Activated CD4-positive, alpha-beta T cell treated with anti-CD3 and anti-CD28 coated beads for 4 hours (primary cell): ENCODE measurements around the gene KMT5C.

Experiments
- DNase-seq, 2 donors: peaks; one replicate each; pipeline ENCODE4 v3.0.0-alpha.2; 2020

KMT5C gene

DNA sequence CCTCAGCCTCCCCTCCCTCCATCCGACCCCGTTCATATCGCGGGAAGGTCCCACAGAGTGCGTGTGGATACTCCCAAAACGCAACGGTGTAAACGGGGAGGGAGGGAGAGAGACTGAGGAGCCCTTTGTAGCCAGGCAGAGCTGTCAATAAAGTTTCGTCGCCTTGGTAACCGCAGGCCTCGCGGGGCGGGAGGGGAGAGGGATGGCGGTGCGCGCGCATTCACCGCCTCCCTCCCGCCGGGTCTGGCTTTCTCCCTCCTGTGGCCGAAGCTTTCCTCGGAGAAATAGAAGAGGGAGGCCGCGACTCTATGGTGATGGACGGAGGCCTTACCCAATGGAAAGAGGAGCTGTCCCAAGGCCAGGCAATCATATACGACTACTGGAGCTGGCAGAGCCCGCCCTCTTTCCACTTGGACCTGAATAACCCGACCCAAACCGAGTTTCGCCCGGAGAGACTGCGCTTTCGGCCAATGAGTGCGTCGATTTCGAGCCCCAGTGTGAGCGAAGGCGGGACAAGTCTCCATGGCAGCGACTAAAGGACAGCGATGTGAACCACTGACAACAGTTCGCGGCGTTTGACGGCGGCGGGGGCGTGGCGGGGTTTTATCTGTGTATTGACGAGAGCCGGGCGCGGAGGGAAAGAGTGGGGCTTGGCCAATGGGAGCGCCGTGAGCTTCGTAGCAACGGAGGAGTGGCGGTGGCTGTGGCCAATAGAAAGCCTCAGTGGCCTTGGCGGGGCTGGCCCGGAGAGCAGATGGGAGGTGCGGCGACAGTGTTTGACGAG lies at the start of gene KMT5C:
TSS of gene KMT5C (plus strand) at position 772 of the 784 bp plus-strand sequence. CDS start 2,061 bp downstream, outside the sequence.
- DNase-seq: peak; percentile 100

DNA sequence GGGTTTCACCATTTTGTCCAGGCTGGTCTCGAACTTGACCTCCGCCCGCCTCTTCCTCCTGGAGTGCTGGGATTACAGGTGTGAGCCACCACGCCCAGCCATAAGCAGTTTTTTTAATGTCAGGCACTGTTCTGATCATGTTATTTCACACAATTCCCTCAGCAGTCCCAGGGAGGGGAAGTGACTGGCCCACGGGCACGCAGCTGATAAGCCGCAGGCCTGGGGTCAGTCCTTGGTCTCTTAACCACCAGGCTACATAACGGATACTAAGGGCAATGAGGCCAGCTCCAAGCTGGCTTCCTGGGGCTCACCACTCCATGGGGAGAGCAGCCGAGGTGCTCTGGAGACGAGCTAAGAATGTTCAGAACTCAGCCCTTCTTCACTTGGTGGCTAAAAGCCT lies 42.4 kb upstream of the KMT5C start:
- DNase-seq: no peak

DNA sequence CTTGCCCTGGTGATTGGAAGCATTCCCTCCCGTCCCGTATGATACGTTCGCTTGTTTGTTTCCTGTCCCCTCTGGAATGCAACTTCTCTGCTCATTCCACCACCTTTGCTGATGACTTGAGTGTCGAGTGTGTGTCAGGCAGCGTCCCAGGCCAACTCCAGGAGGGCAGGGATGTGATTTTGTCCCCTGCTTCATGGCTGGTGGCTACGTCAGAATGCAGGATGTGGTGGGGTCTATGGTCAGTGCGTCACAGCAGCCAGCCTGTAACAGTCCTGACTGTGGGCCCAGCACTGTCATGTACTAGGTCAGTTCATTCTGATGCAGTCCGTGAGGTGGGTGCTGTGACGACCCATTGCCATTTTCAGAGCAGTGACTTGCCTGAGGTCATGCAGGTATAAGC lies 39.7 kb upstream of the KMT5C start:
- DNase-seq: no peak

DNA sequence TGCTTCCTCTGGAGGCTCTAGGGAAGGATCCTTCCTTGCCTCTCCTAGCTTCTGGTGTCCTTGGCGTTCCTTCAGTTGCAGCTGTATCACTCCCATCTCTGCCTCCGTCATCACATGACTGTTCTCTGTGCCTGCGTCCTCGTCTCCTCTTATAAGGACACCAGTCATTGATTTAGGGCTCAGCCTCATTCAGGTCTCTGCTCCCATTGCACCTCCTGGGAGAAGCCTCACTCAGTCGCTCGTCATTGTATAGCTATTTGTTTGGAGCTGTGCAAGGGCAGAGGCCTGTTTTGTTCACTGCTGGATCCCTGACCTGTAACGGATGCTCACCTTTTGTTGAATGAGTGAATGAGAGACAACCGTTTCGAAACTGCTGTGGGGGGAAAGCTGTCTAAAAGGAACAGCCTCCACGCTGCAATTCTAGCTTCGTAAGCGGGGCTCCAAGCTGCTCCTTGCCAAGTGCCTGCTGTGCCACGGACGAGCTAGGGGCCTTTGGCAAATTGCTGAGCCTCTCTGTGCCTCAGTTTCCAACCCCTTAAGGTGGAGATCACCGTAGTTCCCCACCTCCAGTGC lies 38.7 kb upstream of the KMT5C start:
- no peak for DNase-seq

DNA sequence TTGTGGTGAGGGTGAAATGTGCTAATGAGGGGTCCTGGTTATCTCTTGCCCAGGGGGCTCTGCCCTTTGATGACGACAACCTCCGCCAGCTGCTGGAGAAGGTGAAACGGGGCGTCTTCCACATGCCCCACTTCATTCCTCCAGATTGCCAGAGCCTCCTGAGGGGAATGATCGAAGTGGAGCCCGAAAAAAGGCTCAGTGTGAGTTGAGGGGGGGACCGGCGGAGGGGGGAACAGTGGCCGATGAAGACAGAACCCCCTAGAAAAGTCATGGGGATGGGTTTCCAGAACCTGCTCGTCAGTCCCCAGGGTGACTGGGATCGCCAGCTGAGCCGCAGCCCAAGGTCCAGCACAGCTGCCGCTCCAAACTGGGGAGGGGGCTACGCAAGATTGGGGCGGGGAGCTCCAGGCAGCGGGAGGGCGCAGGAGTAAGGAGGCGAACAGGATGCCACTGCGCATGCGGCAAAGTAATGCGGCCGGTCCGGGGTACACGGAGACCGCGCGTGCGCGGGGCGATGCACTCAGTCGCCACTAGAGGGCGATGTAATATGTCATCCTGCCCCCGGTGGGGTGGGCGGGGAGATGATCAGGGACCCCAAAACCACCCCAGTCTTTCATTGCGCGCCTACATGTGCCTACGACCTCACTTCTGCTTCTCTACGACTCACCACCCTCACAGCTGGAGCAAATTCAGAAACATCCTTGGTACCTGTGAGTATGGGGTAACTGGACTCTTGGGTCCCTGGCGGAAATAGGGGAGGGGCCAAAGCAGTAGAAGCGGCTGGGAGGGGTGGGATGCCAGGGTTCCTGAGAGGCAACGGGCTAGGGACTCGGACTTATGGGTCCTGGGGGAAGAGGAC lies 38.0 kb upstream of the KMT5C start:
- peak; percentile 92 to 96 for DNase-seq

DNA sequence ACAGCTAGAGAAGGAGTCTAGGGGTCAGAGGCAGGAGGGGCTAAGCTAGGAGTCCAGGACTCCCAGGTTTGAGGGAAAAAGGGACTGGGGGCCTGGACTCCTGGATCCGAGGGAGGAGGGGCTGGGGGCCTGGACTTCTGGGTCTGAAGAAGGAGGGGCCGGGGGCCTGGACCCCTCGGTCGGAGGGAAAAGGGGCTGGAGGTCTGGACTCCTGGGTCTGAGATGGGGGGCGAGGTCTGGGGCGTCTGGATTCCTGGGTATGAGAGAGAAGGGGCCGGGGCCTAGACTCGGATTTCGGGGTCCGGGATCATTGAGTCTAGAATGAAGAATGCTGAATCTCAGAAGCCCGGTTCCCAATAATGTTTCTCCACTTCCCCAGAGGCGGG lies 37.4 kb upstream of the KMT5C start:
- no peak for DNase-seq

DNA sequence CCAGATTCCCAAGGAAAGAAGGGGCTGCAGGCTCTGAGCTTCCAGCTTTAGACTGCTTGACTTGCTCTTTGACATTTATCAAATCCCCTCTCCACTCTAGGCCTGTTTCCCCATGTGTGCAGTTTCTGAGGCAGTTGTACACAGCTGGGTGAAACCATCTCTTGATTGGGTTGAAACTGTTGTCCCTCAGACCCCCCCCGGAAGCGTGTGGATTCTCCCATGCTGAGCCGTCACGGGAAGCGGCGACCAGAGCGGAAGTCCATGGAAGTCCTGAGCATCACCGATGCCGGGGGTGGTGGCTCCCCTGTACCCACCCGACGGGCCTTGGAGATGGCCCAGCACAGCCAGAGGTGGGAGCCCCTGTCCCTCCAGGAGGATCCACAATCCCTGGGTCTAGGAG lies 36.2 kb upstream of the KMT5C start:
- DNase-seq: no peak

DNA sequence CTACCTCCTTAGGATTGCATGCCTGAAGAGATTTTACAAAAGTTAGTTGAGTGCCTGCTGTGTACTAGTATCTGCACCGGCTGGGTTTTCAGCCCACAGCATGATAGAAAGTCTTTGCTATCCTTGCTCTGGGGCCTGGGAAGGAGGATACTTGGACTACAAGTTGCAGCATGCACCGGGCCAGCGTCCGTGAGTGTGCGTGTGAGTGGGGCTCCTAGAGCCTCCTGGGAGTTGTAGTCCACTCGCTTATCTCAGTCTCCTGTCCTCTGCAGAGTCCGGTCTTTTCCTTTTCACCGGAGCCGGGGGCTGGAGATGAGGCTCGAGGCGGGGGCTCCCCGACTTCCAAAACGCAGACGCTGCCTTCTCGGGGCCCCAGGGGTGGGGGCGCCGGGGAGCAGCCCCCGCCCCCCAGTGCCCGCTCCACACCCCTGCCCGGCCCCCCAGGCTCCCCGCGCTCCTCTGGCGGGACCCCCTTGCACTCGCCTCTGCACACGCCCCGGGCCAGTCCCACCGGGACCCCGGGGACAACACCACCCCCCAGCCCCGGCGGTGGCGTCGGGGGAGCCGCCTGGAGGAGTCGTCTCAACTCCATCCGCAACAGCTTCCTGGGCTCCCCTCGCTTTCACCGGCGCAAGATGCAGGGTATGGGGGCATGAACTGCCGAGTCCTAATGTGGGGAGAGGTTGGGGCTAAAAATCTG lies 35.2 kb upstream of the KMT5C start:
- DNase-seq: no peak

DNA sequence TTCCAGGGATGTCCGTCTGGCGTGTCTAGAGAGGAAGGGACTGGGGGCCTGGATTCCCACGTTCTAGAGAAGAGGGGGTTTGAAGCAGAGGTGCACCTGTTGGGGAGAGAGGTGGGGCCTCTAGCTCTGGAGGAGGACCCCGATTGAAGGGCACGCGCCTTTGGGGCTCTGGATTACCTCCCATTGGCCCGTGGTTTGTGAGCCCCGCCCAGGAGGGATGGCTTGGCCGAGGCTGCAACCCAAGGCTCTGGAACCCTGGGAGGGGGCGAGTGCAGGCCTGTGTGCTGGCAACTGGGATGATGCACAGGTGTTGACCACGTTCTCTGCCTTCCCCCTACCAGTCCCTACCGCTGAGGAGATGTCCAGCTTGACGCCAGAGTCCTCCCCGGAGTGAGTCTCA lies 34.7 kb upstream of the KMT5C start:
- no peak for DNase-seq

DNA sequence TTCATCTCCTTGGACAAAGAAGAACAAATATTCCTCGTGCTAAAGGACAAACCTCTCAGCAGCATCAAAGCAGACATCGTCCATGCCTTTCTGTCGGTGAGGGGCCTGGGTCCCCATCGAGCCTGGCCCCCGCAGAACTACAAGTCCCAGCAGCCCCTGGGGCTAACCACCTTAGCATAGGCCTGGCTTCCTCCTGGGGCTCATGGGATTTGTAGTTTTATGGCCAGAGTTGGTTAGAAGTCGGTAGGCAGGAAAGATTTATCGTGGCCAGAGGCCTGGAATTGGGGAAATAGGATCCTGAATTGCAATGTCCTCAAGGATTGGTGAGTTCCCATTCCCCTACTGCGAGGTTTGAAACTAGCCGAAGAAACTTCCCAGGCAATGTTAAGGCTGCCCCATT lies 34.2 kb upstream of the KMT5C start:
- peak; percentile 37 to 49 for DNase-seq

DNA sequence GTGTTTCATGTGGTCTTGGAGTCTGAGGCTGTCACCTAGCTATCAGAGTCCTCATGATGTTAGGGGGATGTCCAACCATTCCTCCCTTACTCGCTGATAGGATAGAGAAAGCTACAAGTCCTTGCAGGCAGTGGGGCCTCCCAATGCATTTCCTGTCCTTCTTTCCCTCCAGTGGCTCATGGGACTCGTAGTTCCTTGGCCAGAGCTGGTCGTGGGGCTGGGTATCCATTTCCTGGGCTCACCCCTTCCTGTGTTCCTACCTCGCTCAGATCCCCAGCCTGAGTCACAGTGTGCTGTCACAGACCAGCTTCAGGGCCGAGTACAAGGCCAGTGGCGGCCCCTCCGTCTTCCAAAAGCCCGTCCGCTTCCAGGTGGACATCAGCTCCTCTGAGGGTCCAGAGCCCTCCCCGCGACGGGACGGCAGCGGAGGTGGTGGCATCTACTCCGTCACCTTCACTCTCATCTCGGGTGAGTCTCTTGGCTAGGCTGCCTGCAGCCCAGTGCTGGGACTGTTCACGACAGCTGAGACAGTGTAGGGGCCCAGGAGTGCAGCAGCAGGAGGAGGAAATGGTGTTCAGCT lies 33.6 kb upstream of the KMT5C start:
- no peak for DNase-seq

DNA sequence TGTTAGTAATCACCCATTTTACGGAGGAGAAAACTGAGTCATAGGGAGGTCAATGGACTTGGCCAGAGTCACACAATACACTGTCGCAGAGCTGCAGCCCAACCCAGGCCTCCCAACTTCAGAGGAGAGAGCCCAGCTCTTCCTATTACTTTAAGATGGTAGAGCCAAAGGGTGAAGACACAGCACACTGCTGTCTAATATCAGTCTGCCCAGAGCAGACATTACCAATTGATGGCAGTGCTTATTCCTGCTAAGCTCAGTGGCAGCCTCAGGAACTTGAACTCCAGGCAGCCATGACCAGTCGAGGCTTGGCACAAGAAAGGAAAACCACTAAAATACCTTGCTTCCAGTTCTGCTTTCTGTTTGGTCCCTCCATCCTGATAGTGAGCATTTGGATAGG lies 33.0 kb upstream of the KMT5C start:
- no peak for DNase-seq

DNA sequence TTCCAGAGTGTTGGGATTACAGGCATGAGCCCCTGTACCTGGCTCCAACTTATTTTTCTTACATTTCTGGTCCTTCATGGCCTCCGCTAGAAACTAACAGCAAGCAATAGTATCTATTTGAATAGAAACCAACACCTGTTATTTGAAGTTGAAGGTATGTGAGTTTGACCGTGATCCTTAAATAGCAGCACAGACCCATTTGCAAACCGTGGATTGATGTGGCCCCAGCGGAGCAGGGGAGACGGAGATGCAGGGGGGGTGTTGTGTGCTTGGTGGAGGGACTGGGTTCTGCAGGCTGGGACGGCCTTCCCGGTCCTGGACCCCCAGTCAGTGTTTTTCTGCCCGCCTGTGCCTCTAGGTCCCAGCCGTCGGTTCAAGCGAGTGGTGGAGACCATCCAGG lies 31.4 kb upstream of the KMT5C start:
- DNase-seq: no peak

DNA sequence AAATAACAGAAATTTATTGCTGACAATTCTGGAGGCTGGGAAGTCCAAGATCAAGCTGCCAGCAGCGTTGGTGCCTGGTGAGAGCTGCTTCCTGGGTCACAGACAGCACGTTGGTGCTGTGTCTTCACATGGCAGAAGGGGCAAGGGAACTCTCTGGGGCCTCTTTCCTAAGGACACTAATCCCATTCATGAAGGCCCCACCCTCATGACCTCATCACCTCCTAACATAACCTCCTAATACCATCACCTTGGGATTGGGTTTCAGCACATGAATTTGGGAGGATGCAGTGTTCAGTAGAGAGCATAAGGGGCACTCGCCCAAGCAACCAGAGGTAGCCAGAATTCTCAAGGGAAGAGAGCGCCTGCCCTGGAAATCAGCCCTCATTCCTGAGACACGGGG lies 30.2 kb upstream of the KMT5C start:
- DNase-seq: no peak

DNA sequence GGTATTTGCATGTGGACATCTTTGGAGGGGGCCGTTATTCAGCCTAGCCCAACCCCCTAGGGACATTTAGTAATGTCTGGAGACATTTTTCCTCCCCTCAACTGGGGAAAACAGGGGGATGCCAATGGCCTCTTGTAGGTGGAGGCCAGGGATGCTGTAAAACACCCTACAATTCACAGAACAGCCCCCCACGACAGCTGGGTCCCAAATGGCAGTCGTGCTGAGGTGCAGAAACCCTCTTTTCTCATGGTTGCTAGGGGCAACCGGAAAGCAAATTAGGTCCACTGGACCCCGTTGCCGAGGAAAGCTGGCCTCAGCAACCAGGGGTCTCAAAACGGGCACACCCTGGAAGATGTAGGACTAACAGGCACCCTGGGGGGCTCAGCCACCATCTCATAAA lies 29.2 kb upstream of the KMT5C start:
- no peak for DNase-seq

DNA sequence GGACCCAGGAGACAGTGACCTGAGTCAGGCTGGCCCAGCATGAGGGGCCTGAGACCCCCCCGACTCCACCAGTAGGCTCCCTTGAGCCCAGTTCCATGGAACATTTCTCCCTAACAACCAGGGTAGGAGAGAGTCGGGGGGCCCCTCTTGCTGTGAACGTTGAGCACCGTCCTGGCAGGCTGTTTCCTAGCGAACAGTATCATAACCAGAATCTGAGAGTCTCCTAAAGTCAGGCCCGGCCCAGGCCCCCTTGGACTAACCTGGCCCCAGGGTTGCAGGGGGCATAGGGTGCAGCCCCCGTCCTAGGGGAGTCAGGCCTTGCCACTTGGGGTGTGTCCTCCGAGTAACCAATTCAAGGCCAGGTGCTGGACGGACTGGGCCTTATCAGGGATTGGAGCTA lies 28.3 kb upstream of the KMT5C start:
- DNase-seq: no peak

DNA sequence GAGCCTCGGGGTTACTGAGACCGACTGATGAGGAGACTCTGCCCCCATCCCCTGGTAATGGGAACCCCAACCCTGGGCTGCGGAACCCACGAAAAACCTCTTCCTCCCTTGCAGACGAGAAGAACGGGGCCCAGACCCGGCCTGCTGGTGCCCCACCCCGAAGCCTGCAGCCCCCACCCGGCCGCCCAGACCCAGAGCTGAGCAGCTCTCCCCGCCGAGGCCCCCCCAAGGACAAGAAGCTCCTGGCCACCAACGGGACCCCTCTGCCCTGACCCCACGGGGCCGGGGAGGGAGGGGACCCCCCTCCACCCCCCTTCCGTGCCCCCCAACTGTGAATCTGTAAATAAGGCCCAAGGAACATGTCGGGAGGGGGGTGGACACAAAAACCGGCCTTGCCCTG lies 27.9 kb upstream of the KMT5C start:
- no peak for DNase-seq

DNA sequence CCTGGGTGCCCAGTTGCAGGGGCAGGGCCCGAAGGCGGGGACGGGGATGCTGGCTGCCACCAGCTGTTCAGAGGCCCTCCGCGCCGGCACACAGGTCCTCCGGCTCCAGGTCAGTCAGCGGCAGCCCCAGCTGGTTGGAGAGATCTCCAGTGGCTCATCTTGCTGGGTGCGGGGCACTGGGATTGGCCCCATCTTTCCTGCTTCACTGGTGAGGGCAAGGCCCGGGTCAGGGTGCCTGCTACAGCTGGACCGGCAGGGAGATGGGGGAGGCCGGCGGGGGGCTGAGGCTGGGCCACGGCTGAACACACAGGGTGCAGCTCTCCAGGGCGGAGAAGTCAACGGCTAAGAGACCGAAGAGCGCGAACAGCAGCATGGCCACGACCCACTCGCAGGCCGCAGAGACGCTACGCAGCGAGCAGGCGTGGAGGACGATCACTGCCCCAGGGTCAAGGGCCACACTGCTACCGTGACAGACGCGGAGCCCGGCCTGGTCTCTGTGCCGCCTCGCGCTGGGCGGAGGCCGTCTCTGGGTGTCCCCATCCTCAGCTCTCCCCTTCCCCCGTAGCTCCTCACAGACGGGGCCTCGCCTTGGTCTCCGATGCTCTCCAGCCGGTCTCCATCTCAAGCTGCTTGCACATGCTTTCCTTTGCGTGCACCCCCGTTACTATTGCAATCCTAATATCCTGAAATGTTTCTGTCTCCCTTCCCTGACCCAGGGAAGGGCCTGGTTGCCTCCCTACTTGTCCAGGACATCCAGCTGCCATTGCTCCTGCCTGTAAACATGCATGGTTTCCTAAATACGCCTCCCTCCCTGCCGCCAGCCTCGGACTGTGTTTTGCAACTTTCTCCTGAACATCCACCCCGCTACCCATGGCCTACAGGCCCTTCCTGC lies 26.8 kb upstream of the KMT5C start:
- DNase-seq: no peak

DNA sequence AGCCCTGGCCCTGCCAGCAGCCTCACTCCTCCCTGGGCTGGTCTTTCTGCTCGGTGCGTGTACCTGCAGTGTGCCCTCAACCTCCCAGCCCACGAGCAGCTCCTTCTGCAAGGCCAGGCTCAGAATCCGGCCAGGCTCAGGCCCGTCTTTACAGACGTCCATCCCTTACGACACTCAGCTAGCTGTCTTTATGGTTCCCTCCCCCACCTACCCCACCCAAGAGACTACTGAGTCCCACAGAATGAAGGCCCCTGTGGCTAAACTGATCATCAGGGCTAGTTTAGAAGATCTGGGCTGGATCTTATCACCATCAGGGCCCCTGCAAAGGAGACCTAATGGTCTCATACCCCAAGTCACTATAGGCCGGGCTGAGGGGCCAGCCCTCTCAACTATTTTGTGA lies 25.3 kb upstream of the KMT5C start:
- DNase-seq: no peak

DNA sequence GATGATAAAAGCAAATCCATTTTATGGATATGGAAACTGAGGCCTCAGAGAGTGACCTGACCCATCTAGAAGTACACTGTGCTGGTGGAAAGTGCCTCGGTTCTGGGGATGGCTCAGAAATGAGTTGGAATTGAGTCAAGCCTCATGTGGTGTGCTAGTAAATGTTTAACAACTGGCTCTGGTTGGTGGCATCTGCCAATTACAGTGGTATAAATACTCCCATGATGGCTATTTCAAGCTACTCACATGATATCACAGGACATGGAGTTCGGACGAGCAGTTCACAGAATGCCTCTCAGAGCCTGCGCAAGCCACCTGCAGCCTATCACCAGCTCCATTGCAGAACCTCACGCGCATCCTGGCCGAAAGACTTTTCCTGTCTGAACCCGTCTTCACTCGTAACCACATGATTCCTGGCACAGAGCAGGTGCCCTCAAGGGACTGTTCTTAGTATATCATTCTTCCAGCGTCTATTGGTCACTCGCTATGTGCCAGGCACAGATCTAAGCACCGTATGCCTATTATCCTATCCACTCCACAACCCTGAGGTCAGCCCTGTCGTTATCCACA lies 23.6 kb upstream of the KMT5C start:
- DNase-seq: no peak

DNA sequence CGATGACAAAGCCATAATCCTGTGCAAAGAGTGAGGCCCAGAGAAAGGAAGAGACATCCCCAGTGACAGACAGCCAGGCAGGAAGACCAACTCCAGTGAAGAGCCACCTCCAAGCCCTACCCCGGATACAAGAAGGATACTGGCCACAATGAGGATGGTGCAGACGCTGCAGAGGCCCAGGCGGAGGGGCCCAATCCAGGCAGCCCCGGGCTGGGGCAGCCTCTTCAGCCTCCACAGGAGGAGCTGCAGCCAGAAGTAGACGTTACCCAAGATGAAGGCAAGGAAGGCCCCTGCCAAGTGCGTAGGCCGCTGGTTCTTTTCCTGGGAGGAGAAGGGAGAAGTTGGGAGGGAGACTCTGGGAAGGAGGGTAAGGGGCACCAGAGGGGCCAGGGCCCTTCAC lies 23.0 kb upstream of the KMT5C start:
- DNase-seq: no peak

DNA sequence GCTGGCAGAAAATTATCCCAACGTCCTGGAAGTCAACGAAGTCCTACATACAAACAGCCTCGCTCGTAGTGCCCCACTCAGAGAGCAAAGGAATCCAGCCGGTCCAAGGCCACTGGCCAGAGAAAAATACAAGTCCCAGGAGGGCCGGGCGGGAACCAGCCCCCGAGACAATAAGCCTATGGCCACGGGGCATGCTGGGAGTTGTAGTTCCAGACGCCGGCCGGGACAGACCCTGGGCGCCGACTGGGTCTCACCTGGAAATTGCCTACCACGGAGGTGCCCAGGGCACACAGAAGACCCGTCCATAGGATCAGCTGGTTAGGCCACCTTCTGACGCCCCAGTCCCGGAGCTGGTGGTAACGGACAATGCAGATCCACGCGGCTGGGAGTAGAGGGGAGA lies 19.9 kb upstream of the KMT5C start:
- no peak for DNase-seq
